SU-DHL-6 (cell line): Measurements from ENCODE around the gene SPOCK1.

Source experiments
- CTCF ChIP-seq: fragments of 200-600 bp; sonication (generic); IDR thresholded peaks from one replicate; pipeline ENCODE4 v1.5.1; 2017; ENCODE audit warnings: antibody characterized with exemption, mild to moderate bottlenecking, low read length, moderate library complexity; ENCODE audit not compliant: insufficient read depth, poor library complexity, severe bottlenecking
- EZH2phosphoT487 ChIP-seq: fragments of 200-600 bp; sonication (generic), shearing (Covaris generic); conservative IDR thresholded peaks from 2 replicates; pipeline ENCODE4 v1.6.1; 2018; ENCODE audit warnings: mild to moderate bottlenecking, antibody characterized with exemption, low read length, moderate library complexity, mixed read lengths

- TF ChIP-seq CTCF, result no peak
- TF ChIP-seq EZH2phosphoT487, result no peak
Observed at GRCh38 chr5:137333928-137334327, 165.2 kb downstream of the SPOCK1 start.
